HG02884 (cell line): ENCODE results near the gene GRB10.
"Not testable (repeated sequence)": the region's sequence is repeated elsewhere in the genome, so short reads cannot be mapped to it uniquely, and the experiment has no call there.

Experiments
- ATAC-seq: cut with Tn5 transposase; IDR thresholded peaks from one replicate; pipeline ENCODE4 v1.9.1; 2021; ENCODE audit warnings: mild to moderate bottlenecking, moderate library complexity; ENCODE audit not compliant: unreplicated experiment

The GRB10 gene

DNA sequence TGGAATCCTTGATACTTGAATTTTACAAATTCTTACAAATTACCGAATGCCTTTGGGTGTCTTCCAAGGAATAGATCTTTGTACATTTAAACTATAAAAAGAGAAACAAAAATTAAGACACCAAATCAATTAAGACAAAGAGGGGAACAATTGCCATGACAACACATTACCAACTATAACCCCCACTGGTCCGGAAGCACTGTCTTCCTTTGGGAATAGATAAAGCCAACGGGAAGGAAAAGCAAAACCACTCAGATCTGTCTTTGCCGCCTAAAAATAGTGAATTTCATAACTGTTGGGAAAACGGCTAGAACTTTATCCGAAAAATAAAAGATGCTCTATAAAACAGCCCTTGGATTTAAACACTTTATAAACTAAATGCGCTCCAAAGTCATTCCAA lies 37.4 kb downstream of the GRB10 start:
- ATAC-seq, result no peak

DNA sequence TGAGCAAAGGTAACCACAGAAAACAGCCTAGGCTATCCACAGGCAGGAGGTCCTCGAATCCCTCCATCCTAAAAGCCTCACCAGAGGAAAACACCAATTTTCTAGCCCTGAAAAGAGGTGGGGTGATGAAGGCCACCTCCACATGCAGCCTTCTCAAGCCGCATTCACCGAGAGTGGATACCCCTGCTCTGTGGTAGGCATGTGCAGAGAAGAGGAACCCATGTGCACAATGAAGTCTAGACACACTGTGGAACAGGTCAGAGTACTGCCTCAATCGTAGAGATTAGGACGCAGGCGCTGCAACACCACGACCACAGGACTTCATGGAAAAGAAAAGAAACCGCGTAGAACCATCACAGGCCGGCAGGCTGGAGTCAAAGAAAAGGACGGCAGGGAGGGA lies 38.8 kb downstream of the GRB10 start:
- ATAC-seq, result no peak

DNA sequence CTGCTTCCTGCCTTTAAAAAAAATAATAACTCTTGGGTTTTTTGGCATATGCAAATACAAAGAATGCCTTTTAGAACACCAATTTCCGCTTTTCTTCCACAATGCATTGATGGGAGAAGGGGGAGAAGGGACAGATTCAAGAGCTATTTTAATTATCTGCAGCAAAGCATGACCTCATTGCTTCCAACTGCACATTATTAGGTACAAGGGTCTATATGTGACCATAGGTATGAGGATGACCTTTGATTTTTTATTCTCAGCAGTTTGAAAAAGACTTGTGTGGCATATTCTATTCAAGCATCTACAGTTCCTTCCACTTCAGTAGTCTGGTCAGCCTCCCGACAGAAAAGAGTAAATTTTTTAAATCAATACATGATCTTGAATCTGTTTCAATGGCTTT lies 39.7 kb downstream of the GRB10 start:
- ATAC-seq, result no peak

DNA sequence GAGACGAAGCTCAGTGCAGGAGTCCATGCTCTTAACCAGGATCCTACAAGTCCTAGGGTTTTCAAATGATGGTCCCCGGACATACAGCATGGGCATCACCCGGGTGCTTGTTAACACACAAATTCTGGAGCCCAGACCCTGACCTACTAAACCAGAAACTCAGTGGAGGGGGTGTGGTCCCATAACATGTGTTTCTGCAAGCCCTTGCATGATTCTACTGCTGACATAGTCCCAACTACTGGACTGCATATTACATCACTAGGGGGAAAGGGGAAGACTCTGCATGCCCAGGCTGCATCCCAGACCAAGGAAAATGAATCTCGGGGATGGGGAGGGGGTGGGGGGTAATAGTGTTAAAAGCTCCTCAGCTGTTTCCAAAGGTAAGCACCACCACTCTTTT lies 40.3 kb downstream of the GRB10 start:
- ATAC-seq, result no peak

DNA sequence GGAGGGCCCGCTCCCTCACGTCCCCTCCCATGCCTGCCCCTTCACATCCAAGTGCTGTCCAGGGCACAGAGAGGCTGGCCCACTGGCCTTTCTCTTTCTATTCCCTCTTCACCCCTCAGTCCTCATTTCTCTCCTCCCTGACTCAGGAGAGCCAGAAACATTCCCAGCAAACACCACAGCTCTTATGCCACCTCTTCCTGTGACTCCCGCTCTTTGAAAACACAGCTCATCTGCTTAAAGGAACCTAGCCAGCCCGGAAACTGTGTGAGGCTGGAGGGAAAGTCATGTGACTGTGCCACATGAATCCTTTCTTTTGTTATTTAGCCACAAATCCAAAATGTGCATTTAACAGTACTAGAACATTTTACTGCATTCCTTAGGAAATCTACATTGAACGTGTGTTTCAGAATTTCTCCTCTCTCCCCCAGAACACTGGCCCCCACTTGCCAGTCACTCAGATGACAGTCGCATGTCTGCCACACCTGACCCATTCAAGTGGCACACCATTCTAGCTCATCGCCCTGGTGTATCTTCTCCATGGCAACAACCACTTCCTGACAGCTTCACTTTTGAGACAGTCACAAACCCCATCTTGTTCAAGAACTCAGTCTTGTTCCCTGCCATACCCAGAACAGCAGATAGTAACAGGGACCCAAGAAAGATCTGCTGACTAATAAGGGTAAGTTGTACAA lies 42.8 kb downstream of the GRB10 start:
- no peak for ATAC-seq

DNA sequence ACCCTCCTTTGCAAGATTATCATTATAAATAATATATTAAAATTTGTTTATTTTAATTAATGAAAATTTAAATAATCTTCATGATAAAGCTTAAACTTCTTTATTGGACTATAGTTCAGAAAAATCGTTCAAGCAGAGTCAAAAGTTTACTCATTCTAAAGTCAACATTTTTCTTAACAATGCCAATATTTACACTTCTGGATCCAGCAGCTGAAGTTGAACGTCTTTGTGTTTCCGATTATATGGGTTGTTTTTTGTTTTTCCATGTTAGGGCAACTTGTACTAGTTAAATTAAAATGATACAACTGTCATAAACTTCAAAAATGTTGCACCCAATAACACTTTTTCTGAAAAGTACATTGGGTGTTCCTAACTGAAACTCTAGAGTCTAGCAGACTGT lies 43.8 kb downstream of the GRB10 start:
- ATAC-seq, result no peak

DNA sequence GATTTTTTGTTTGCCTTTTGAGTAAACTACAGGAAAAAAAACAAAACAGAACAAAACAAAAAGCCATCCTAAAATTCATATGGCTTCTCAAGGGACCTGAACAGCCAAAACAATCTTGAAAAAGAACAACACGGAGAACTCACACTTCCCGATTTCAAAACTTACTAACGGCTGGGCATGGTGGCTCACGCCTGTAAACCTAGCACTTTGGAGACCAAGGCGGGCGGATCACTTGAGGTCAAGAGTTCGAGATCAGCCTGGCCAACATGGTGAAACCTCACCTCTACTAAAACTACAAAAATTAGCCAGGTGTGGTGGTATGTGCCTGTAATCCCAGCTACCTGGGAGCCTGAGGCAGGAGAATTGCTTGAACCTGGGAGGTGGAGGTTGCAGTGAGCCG lies 46.9 kb downstream of the GRB10 start:
- not testable (repeated sequence) for ATAC-seq

DNA sequence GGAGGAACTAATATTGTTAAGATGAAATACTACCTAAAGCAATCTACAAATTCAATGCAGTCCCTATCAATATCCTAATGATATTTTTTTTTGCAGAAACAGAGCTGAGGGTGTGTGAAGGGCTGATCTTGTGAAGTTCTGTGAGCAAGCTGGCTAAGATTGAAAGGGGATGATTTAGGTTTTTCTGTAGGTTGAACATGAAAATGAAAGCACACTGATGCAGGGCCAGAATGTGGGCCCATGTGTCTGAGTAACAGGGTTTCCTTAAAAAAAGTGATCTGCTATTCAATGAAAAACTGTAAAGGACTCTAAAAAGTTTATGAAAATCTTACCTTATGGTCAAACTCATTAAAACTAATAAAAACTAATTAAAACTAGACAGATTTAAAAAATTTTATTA lies 47.4 kb downstream of the GRB10 start:
- ATAC-seq, result no peak

DNA sequence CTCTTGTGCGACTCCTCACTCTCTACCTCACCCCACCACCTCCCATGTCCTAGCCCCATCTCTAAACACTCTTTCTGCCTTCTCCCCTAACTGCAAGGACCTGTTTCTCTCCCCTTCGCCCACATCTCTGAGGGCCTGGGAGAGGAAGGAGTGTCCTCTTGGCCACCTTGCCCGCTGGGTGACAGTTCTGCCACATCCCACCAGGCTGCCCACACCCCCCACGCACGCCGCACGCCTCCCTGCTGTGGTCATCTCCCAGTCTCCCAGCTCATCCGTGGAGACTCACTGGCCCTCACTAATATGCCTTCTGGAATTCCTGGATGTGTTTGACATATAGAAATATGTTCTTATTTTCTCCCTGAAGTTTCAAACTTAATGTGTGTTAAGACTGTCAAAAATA lies 48.5 kb downstream of the GRB10 start:
- no peak for ATAC-seq

DNA sequence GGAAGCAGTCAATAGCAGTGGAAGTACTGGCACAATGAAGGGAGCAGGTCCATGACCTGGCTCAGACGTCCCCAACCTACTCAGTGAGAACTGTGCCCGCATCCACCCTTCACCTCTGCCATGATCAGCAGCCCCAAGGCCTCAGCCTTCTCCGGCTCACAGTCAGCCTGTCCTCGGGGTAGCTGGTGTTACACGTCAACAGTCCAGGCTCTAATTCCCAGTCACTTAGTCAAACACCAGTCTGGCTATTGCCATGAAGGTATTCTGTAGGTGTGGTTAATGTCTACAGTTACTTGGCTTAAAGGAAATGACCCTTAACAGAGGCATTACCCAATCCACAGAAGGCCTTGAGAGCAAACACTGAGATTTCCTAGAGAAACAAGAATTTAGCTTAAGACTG lies 49.1 kb downstream of the GRB10 start:
- ATAC-seq, result no peak

DNA sequence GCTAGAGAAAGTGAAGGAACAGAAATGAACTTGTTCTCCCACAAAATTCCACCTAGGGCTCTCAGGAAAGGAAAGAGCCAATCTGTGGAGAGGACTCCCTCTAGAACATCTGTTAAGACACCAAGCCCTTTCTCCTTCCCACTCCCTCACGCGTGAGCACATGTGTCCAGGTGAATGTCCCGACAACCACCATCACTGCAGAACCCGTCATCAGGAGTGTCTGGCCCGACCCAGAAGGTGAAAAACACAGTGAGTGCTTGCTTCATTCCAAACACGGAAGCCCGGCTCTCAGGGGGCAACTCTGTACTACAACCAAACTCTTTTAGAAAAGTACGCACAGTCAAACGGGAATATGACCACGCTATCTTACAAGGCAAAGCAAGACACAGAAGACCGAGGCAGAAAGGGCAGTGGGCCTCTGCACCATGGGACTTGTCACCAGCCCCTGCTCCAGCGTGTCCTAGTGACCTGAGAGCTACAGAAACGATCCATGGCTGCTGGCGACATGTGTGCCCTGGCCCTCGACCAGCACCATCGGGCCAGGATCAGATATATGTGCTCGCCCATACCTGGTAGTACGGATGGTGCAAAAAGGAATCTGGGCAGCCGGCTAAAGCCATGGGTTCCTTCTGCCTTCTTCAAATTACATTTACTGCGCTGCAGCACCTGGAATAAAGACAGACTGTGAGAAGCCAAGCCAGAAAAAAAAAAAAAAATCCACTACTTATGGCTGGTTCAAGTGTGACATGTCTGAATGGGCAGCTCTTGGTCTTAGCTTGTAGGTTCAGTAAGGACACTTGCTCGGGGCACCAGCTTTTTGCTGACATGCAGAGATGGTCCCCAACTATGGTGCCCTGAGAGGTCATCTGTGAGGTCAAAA lies 50.8 kb downstream of the GRB10 start:
- no peak for ATAC-seq

DNA sequence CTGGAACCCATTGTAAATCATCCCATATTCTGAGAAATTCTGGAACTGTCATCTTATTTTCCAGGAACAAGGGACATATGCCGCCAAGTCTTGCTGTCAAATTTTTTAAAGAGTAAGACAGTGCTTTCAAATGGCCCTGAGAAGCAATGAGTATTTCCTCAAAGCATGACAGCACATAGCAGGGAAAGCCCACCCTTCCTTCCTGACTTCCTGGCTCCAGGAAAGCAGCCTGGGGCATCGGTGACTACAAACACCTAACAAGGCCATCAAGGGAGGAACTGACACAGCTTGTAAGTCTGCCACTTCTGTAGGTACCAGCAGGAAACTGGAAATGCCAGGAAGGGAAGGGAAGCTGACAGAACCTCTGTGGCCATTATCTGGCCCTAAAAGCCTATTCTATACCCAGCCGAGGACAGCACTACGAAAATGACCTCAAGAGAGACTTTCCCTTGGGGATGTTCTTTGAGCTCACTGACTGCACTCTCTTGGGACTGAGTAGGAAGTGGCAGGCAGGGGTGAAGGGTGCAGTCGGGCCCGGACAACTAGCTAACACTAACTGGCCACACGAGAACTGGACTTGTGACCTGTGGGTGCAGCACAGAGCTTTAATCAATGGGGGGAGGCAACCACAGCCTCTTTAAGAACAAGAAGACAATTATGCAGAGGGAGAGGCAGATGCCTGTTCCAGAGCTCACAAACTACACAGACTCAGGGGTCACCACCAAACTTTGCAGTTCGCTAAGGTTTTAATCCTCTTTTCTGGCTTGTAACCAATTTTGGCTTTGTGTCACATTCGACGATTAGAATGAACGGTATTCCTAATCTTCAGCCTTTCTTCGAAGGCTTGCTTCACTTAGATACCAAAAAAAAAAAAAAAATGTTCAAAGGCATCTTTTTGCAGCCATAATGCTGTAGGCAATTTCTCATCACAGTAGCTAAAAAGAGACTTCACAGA lies 52.0 kb downstream of the GRB10 start:
- ATAC-seq, result no peak

DNA sequence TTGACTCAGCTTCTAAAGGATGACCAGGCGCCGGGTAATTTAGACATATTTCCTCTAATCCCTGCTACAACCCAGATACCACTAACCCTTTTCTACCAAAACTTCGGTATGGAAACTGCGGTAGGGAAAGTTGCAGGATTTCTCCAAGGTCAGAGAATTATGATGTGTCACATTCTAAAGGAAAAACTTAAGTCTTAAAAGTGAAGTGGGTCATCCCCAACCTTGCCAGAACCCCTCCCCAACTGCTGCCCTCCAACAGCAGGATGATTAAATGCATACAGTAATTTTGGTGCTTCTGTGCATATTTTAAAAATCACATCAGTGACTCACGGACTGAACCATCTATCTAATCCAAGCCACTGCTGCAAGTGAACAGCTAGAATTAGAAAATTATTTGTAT lies 52.7 kb downstream of the GRB10 start:
- ATAC-seq, result no peak

DNA sequence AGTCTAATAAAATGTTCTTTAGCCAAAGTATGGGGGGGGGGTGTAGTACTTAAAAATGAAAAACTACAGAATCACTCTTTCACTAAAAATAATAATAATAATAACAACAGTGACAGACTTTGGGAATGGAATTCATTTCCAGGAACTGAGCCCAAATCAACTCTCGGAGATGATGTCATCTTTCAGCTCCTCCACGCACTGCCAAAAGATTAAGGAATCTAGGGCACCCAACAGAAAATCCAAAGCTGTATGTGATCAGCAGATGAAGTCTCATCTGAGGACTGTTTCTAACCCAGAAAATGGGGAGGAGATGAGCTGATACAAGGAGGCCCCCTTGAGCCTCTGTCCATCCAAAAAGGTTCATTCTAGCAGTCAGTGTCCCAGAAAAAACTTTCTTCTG lies 54.5 kb downstream of the GRB10 start:
- no peak for ATAC-seq

DNA sequence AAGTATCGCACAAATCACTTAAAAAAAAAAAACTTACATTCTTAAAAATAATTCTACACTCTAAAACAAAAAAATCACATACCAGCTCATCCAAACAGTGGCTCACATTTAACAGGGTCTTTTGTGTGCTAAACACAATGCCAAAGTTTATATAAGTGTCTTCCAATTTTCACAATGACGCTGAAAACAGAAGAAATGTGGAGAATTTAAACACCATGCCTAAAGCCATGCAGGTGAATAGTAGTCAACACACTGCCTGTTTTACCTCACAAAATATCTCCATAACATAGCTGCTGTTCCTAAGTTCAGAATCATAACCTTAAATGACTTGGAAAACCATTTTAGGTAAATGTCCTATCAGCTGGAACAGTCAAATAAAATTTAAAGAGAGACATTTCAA lies 55.0 kb downstream of the GRB10 start:
- no peak for ATAC-seq

DNA sequence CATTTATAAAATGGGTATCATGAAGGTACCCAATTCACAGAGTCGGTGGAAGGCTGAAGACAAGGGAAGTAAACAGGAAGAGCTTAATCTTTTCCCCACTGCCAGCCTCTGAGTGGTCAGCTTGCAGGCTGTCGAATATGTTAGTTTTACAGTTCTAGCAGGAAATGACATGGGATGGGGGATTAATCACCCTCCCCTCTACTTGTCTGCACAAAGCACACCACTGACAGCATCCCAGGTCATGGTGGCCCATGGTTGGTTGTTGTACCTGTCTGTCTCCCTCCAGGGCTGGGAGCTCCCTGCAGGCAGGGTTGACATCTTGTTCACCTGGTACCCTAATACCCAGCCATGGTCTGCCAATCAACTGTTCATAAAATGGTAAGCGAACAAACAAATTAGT lies 55.6 kb downstream of the GRB10 start:
- no peak for ATAC-seq

DNA sequence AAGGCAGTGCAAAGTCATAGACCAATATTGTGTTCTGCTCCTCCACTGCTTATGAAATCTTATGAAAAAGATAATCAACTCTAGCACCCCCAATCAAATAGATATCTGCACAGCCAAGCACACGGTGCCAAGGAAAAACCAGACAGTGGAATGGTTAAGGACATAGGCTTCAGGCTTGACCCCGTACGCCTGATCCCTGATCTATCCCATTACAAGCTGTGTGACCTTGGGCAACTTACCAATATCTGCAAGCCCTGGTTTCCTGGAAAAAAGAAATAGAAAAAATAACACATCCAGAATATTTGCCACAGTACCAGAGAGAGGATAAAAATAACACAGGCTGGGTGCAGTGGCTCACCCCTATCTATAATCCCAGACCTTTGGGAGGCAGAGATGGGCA lies 56.9 kb downstream of the GRB10 start:
- no peak for ATAC-seq

DNA sequence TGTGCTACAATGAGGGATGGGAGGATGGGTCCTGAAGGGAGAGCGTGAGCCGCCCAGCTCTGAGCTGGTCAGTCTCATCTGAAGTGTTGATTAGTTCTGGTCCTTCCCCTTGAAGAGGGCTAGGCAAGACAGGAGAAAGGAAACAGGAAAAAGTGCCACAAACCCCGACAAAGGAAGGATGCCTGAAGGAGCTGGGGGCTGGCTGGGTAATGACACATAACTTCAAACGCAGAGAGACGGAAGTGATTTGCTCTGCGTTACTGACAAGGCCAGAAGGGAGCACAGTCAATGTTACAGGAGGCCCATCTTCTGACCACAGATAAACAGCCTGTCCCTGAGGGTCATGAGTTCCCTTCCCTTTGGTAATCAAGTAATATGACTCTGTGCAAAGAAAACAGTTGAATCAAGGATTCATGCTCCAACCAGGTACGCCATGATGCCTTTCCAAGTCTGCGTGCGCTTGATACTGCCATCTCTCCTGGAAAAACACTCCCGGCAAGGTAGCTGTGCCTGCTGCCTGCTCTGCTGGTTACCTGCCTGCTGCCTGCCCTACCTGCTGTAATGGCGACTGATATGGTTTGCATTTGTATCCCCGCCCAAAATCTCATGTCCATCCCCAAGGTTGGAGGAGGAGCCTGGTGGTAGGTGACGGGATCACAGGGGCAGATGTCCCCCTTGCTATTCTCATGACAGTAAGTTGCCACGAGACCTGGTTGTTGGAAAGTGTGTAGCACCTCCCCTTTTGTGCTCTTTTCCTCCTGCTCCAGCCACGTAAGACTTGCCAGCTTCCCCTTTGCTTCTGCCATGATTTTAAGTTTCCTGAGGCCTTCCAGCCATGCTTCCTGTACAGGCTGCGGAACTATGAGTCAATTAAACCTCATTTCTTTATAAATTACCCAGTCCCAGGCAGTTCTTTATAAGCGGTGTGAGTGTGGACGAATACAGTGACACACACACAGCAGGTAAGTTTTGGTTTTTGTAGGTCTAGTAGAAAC lies 57.9 kb downstream of the GRB10 start:
- no peak for ATAC-seq

DNA sequence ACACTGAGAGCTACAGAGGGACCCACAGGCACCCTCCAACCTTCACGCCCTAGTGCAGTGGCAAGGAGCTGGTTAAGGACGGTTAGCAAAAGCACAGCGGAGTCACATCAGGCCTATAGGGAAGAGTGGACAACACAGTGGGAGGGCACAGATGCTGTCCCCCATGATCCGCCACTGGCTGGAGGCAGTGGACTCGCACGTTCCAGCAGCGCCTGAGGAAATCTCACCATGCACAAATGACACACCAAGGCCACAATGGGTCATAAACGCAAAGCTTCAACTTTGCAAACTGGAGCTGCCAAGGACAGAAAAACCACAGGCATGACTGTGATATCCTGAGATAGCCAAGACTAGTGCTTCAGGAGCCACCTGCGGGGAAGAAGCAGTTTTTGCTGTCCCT lies 58.8 kb downstream of the GRB10 start:
- no peak for ATAC-seq

DNA sequence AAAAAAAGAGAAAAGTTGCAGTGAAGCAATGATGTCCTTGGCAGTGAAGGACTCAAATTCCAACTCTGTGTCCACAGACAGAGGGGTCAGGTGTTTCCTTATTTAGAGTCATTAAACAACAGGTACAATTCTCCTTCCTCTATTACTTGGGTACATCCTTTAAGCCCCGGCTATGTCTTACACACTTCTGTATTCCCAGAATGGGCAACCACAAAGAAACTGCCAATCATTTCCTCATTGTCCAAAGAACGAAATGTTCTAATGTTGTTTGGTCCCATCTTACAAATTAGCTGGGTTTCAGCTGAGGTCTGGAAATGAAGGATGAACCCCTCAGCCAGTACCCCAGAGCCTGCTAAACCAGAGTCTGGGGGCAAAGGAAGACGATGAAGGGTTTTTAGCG lies 59.5 kb downstream of the GRB10 start:
- ATAC-seq, result no peak
